Activated T-helper 1 cell treated with anti-CD3 and anti-CD28 coated beads, Interleukin-12 subunit alpha, Interleukin-12 subunit beta, Interleukin-2, Interleukin-4 antibody, amounts not matched to agents 30 ng/mL and 10 ng/mL and 1 ng/mL, durations not matched to agents 14 hours and 24 hours and 36 hours (primary cell): ENCODE results near the gene CAPN11. TPM values are rescaled to one million over a fixed set of nuclear protein-coding genes. Genes with fewer than 3 reads are reported as not detected.

Source experiments
- DNase-seq: peaks from one replicate; pipeline ENCODE4 v3.0.0; 2021; ENCODE audit warnings: low spot score
- H3K27ac Mint-ChIP-seq: one replicate; pipeline ENCODE4 v1.8.0; 2021; ENCODE audit warnings: mild to moderate bottlenecking, mixed read lengths
- H3K27me3 Mint-ChIP-seq: one replicate; pipeline ENCODE4 v1.8.0; 2022; ENCODE audit warnings: mild to moderate bottlenecking, moderate library complexity, mixed read lengths; ENCODE audit not compliant: insufficient read depth
- H3K36me3 Mint-ChIP-seq: one replicate; pipeline ENCODE4 v1.8.0; 2021; ENCODE audit warnings: low read depth, mixed read lengths
- H3K4me1 Mint-ChIP-seq: one replicate; pipeline ENCODE4 v1.8.0; 2021; ENCODE audit warnings: low read depth, mixed read lengths
- H3K4me3 Mint-ChIP-seq: one replicate; pipeline ENCODE4 v1.8.0; 2021; ENCODE audit warnings: mild to moderate bottlenecking, moderate library complexity, mixed read lengths
- H3K9me3 Mint-ChIP-seq: one replicate; pipeline ENCODE4 v1.8.0; 2021; ENCODE audit warnings: mixed read lengths
- intact Hi-C: fragments of 100-400 bp; cut with micrococcal nuclease; formaldehyde crosslinking; loops from one replicate; pipeline ENCODE4 v1.15.1; 2024
- total RNA-seq: library from RNA; stranded (reverse); gene quantifications from 2 replicates; pipeline ENCODE4 v1.2.3, GENCODE V29; 2022

CAPN11 gene
- total RNA-seq, 1 donor from 2014 or later, result not detected

- DNase-seq, result no peak
- H3K9me3 Mint-ChIP-seq, result no peaks in the 10 kb centered on the region
- intact Hi-C loops, result no loop called here
Measured at GRCh38 chr6:44169886-44170570, 11.4 kb downstream of the CAPN11 start.

GRCh38 chr6:44171899-44172546 lies 13.4 kb downstream of the CAPN11 start:
- intact Hi-C loops, result loop anchor here (1.0 kb wide), 6 partner anchors 52 to 166 kb away; partner anchors contain the start of gene SLC35B2
- no peak overlapping the region for H3K27ac Mint-ChIP-seq
- H3K27me3 Mint-ChIP-seq, result peaks cover 5% of the 10 kb centered on the region
- H3K36me3 Mint-ChIP-seq, result no peaks in the 10 kb centered on the region
- no peak overlapping the region for H3K4me3 Mint-ChIP-seq
- H3K9me3 Mint-ChIP-seq, result no peaks in the 10 kb centered on the region
- no peak for DNase-seq
- H3K4me1 Mint-ChIP-seq, result peaks cover 12% of the 10 kb centered on the region

More at GRCh38 chr6:44169886-44170570, 11.4 kb downstream of the CAPN11 start:
- Mint-ChIP-seq H3K4me3 (no peak overlapping the region), H3K36me3 (no peaks in the 10 kb centered on the region), H3K27me3 (peaks cover 9% of the 10 kb centered on the region), H3K4me1 (peaks cover 17% of the 10 kb centered on the region), H3K27ac (no peak overlapping the region)

DNA sequence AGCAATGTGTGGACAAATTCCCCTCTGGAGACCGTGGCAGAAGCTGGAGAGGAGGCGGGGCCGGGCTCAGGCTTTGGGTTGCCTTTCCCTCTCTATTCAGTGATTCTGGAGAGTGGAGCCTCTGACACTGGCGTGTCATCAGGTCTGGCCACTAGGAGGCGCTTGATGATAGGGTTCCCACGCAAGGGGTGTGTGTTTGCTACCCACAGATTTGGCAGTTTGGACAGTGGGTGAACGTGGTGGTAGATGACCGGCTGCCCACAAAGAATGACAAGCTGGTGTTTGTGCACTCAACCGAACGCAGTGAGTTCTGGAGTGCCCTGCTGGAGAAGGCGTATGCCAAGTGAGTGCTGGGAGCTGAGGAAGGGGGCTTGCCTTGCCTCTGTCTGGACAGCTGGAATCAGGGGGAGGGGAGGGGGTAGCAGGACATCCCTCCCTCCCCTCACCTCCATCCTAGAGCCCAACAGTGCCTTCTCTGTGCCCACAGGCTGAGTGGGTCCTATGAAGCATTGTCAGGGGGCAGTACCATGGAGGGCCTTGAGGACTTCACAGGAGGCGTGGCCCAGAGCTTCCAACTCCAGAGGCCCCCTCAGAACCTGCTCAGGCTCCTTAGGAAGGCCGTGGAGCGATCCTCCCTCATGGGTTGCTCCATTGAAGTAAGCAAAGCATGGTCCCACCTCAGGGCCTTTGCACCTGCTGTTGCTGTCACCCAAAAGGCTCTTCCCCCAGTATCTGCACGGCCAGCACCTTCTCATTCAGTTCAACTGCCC lies 14.3 kb downstream of the CAPN11 start:
- H3K4me3 Mint-ChIP-seq, result no peak overlapping the region
- intact Hi-C loops, result loop anchor here (1.0 kb wide), 6 partner anchors 51 to 165 kb away; partner anchors contain the start of gene SLC35B2
- peak; percentile 64 for DNase-seq
- H3K27ac Mint-ChIP-seq, result peak overlapping the region; percentile 45
- no peaks in the 10 kb centered on the region for H3K36me3 Mint-ChIP-seq
- peaks cover 7% of the 10 kb centered on the region for H3K27me3 Mint-ChIP-seq
- H3K9me3 Mint-ChIP-seq, result no peaks in the 10 kb centered on the region
- H3K4me1 Mint-ChIP-seq, result peaks cover 12% of the 10 kb centered on the region

GRCh38 chr6:44176130-44176761 lies 17.6 kb downstream of the CAPN11 start:
- H3K27ac Mint-ChIP-seq, result no peak overlapping the region
- intact Hi-C loops, result no loop called here
- no peak overlapping the region for H3K4me3 Mint-ChIP-seq
- no peaks in the 10 kb centered on the region for H3K36me3 Mint-ChIP-seq
- no peaks in the 10 kb centered on the region for H3K9me3 Mint-ChIP-seq
- peaks cover 12% of the 10 kb centered on the region for H3K4me1 Mint-ChIP-seq
- peaks cover 3% of the 10 kb centered on the region for H3K27me3 Mint-ChIP-seq
- DNase-seq, result no peak

DNA sequence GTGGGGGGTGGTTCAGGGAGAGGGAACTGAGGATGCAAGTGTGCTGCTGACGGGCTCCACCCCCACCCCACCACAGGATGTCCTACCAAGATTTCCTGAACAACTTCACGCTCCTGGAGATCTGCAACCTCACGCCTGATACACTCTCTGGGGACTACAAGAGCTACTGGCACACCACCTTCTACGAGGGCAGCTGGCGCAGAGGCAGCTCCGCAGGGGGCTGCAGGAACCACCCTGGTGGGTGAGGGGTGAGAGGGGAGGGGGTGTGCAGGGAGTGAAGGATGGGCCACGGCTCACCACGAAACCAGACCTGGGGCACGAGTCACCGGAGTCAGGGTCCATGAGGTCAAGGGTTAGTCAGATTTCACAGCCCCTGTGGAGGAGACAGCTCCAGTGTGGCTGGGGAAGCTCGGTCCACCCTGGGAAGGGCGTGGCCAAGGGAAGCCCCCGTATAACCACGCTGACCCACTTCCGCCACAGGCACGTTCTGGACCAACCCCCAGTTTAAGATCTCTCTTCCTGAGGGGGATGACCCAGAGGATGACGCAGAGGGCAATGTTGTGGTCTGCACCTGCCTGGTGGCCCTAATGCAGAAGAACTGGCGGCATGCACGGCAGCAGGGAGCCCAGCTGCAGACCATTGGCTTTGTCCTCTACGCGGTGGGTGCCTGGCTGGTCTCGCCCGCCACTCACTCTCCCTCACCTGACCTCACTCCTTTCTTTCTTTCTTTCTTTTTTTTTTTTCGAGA lies 18.3 kb downstream of the CAPN11 start:
- Mint-ChIP-seq H3K4me1 (peaks cover 11% of the 10 kb centered on the region), H3K36me3 (no peaks in the 10 kb centered on the region), H3K9me3 (no peaks in the 10 kb centered on the region), H3K4me3 (no peak overlapping the region), H3K27ac (no peak overlapping the region), H3K27me3 (peaks cover 3% of the 10 kb centered on the region)
- DNase-seq, result no peak
- intact Hi-C loops, result no loop called here

DNA sequence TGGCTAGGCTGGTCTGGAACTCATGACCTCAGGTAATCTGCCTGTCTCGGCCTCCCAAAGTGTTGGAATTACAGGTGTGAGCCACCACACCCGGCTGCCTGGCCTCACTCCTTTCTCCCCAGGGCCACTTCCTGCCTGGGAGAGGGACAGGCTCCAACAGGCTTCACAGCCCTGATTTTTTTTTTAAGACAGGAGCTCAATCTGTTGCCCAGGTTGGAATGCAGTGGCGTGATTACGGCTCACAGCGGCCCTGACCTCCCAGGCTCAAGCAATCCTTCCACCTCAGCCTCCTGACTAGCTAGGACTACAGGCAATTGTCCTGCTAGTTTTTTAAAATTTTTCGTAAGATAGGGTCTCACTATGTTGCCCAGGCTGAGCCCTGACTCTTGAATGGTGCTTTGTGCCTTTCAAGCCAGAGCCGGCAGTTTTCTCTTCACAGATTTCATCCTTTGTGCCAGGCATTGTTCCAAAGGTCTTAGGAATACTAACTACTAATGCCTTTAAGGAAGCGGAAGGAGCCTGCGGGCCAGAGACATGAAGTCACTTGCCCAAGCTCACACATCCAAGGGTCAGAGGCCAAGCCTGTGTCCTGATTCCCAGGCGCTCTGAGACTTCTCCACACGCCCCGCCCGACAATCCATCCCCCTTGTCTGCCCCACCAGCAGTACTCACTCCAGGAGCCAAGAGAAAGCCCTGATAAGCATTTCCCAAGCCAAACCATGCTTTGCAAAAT lies 19.2 kb downstream of the CAPN11 start:
- H3K27ac Mint-ChIP-seq, result no peak overlapping the region
- no peaks in the 10 kb centered on the region for H3K9me3 Mint-ChIP-seq
- H3K4me3 Mint-ChIP-seq, result no peak overlapping the region
- peaks cover 3% of the 10 kb centered on the region for H3K27me3 Mint-ChIP-seq
- intact Hi-C loops, result no loop called here
- H3K36me3 Mint-ChIP-seq, result no peaks in the 10 kb centered on the region
- no peak for DNase-seq
- H3K4me1 Mint-ChIP-seq, result peaks cover 2% of the 10 kb centered on the region

DNA sequence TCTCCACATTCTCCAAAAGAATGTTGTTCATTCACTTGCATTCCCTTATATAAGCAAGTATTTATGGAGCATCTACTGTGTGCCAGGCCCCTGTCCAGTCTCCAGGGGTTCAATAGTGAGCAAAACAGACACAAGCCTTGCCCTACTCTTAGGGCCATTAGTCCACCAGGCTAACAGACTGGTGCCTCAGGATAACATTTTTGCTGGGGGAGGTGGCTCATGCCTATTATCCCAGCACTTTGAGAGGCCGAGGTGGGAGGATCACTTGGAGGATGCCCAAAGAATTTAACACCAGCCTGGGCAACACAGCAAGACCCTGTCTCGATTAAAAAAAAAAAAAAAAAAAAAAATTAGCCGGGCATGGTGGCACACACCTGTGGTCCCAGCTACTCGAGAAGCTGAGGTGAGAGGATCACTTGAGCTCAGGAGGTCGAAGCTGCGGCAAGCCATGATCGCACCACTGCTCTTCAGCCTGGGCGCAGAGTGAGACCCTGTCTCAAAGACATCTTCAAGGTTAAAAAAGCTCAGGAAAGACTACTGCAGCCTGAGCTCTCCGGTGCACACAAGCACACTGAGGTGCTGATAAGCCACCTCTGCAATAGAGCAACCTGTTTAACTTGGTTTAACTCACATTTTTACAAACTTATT lies 19.9 kb downstream of the CAPN11 start:
- H3K4me3 Mint-ChIP-seq, result no peak overlapping the region
- intact Hi-C loops, result no loop called here
- H3K9me3 Mint-ChIP-seq, result no peaks in the 10 kb centered on the region
- no peaks in the 10 kb centered on the region for H3K4me1 Mint-ChIP-seq
- H3K27me3 Mint-ChIP-seq, result peaks cover 3% of the 10 kb centered on the region
- no peaks in the 10 kb centered on the region for H3K36me3 Mint-ChIP-seq
- DNase-seq, result no peak
- no peak overlapping the region for H3K27ac Mint-ChIP-seq

GRCh38 chr6:44179072-44179536 lies 20.5 kb downstream of the CAPN11 start:
- Mint-ChIP-seq H3K27me3 (peaks cover 3% of the 10 kb centered on the region), H3K4me3 (no peak overlapping the region), H3K9me3 (no peaks in the 10 kb centered on the region), H3K36me3 (no peaks in the 10 kb centered on the region), H3K27ac (no peak overlapping the region), H3K4me1 (no peaks in the 10 kb centered on the region)
- intact Hi-C loops, result no loop called here
- DNase-seq, result no peak

DNA sequence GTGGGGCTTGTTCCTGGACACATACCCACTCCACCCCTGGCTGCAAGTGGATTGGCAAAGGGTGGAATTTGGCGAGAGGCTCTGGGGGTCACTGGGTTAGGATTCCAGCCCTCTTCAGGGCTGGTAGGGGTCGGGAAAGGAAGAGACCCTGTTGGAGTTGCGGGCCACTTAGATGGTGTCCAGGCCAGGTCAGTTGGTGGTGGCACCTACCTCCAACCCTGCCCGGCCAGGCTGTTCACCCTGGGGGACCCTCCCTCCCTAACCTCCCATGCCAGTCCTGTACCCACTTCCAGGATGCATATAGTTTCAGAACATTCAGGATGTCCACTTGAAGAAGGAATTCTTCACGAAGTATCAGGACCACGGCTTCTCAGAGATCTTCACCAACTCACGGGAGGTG lies 21.0 kb downstream of the CAPN11 start:
- Mint-ChIP-seq H3K36me3 (no peaks in the 10 kb centered on the region), H3K9me3 (no peaks in the 10 kb centered on the region), H3K4me1 (no peaks in the 10 kb centered on the region), H3K27me3 (peaks cover 3% of the 10 kb centered on the region), H3K27ac (no peak overlapping the region), H3K4me3 (no peak overlapping the region)
- no peak for DNase-seq
- intact Hi-C loops, result no loop called here

DNA sequence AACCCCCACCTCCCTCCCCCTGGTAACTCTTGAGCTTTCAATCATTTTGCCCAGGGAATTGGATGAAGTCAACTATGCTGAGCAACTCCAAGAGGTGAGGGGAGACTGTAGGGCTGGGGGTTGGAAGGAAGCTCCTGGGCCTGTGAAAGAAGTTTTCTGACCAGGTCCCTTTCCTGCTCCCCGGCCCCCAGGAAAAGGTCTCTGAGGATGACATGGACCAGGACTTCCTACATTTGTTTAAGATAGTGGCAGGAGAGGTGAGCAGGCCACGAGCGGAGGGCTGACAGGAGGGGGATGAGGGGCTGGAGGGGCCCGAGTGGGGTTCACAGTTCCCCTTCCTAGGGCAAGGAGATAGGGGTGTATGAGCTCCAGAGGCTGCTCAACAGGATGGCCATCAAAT lies 21.8 kb downstream of the CAPN11 start:
- Mint-ChIP-seq H3K27me3 (peaks cover 7% of the 10 kb centered on the region), H3K27ac (no peak overlapping the region), H3K4me1 (no peaks in the 10 kb centered on the region), H3K9me3 (no peaks in the 10 kb centered on the region), H3K4me3 (no peak overlapping the region), H3K36me3 (no peaks in the 10 kb centered on the region)
- intact Hi-C loops, result no loop called here
- DNase-seq, result no peak

DNA sequence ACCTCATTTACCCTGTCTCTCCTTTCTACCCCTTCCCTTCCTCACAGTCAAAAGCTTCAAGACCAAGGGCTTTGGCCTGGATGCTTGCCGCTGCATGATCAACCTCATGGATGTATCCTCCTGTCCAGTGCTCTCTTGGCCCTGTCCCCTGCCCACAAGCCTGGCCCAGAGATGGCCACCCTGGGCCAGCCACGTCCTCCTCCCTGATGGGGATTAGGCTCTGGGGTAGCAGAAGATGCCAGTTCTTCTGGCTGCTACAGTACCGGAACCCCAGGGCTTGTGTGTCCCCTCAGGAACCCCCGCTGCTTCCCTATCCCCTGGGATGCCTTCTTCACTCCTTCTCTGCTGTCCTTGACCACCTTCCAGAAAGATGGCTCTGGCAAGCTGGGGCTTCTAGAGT lies 22.3 kb downstream of the CAPN11 start:
- no peak for DNase-seq
- no peaks in the 10 kb centered on the region for H3K36me3 Mint-ChIP-seq
- H3K9me3 Mint-ChIP-seq, result no peaks in the 10 kb centered on the region
- intact Hi-C loops, result no loop called here
- H3K4me3 Mint-ChIP-seq, result no peak overlapping the region
- peaks cover 8% of the 10 kb centered on the region for H3K27me3 Mint-ChIP-seq
- no peak overlapping the region for H3K27ac Mint-ChIP-seq
- peaks cover 1% of the 10 kb centered on the region for H3K4me1 Mint-ChIP-seq
